OCI-LY1 (cell line): Measurements from ENCODE around the gene C10orf53.

ENCODE experiments used
- H2AFZ ChIP-seq: fragments of 200-600 bp; sonication (generic), shearing (Covaris generic); 2 replicates; pipeline ENCODE4 v1.6.0; 2014; ENCODE audit warnings: antibody characterized with exemption, mild to moderate bottlenecking, low read length
- H3F3A ChIP-seq: fragments of 200-600 bp; sonication (generic), shearing (Covaris generic); 2 replicates; pipeline ENCODE4 v1.6.0; 2014; ENCODE audit warnings: mild to moderate bottlenecking, antibody characterized with exemption, low read length, moderate library complexity; ENCODE audit not compliant: insufficient read depth
- H3K27ac ChIP-seq: fragments of 200-600 bp; sonication (generic); 2 replicates; pipeline ENCODE4 v1.5.1; 2014; ENCODE audit warnings: low read length, mixed run types, mild to moderate bottlenecking, low read depth; ENCODE audit not compliant: poor library complexity, severe bottlenecking
- H3K27me3 ChIP-seq: fragments of 200-600 bp; sonication (generic); 2 replicates; pipeline ENCODE4 v1.6.0; 2014; ENCODE audit warnings: antibody characterized with exemption, mild to moderate bottlenecking, low read length, moderate library complexity; ENCODE audit not compliant: insufficient read depth
- H3K36me3 ChIP-seq: fragments of 200-600 bp; sonication (generic); 2 replicates; pipeline ENCODE4 v1.6.1; 2014; ENCODE audit warnings: mild to moderate bottlenecking, antibody characterized with exemption, low read length, moderate library complexity, mixed read lengths; ENCODE audit not compliant: insufficient read depth
- H3K4me1 ChIP-seq: fragments of 200-600 bp; sonication (generic); 2 replicates; pipeline ENCODE4 v1.5.1; 2014; ENCODE audit warnings: mild to moderate bottlenecking, low read length, moderate library complexity; ENCODE audit not compliant: insufficient read depth, severe bottlenecking
- H3K4me2 ChIP-seq: fragments of 200-600 bp; sonication (generic), shearing (Covaris generic); 2 replicates; pipeline ENCODE4 v1.6.1; 2014; ENCODE audit warnings: low read length
- H3K4me3 ChIP-seq: fragments of 200-600 bp; sonication (generic); 2 replicates; pipeline ENCODE4 v1.5.1; 2014; ENCODE audit warnings: low read length, low read depth, mild to moderate bottlenecking, mixed read lengths; ENCODE audit not compliant: poor library complexity, severe bottlenecking
- H3K79me2 ChIP-seq: fragments of 200-600 bp; shearing (Covaris generic); 2 replicates; pipeline ENCODE4 v1.6.1; 2016; ENCODE audit warnings: mixed run types, low read length, mixed read lengths; ENCODE audit not compliant: insufficient read depth
- H3K9ac ChIP-seq: fragments of 200-600 bp; sonication (generic), shearing (Covaris generic); 2 replicates; pipeline ENCODE4 v1.6.1; 2014; ENCODE audit warnings: mild to moderate bottlenecking, low read length, mixed read lengths
- H3K9me2 ChIP-seq: fragments of 200-600 bp; sonication (generic), shearing (Covaris generic); 2 replicates; pipeline ENCODE4 v1.6.1; 2014; ENCODE audit warnings: low read depth, mild to moderate bottlenecking, low read length, mixed read lengths
- H3K9me3 ChIP-seq: fragments of 200-600 bp; shearing (Covaris generic); 2 replicates; pipeline ENCODE4 v1.6.1; 2014; ENCODE audit warnings: low read length, mixed read lengths
- H4K20me1 ChIP-seq: fragments of 200-600 bp; sonication (generic), shearing (Covaris generic); 2 replicates; pipeline ENCODE4 v1.6.0; 2016; ENCODE audit warnings: mild to moderate bottlenecking, low read length; ENCODE audit not compliant: insufficient read depth
- EZH2 ChIP-seq: fragments of 200-600 bp; sonication (generic), shearing (Covaris generic); IDR thresholded peaks from 2 replicates; pipeline ENCODE4 v1.8.0; 2017; ENCODE audit warnings: borderline replicate concordance, mixed run types, mild to moderate bottlenecking, antibody characterized with exemption, low read length, moderate library complexity, mixed read lengths
- TF ChIP-seq, protein P1 (sequence below): fragments of 200-600 bp; sonication (generic), shearing (Covaris generic); IDR thresholded peaks from 2 replicates; pipeline ENCODE4 v1.5.1; 2017; ENCODE audit warnings: mild to moderate bottlenecking, antibody characterized with exemption, low read length, moderate library complexity, mixed read lengths

C10orf53 gene

DNA sequence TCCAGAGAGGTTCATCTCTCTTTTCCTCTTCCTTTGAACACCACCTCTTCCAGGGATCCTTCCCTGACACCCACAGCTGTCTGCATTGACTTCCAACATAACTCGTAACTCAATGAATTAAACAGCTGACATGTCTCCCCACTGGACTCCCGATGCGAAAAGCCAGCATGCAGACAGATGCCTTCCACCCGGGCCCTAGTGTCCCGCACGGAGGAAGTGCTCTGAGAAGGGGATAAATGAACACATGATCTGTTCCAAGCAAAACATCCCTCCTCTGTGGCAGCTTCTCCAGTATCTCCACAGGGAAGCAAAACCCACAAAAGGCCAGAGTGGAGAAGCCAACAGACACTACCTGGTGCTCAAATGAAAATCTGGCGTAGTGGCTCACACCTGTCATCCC is 54.4 kb downstream of the C10orf53 start:
- no peak overlapping the region for H3K9ac ChIP-seq
- H3K27ac ChIP-seq = no peak overlapping the region
- H3K4me2 ChIP-seq = no peak overlapping the region
- no peak overlapping the region for H2AFZ ChIP-seq
- no peaks in the 10 kb centered on the region for H3K4me1 ChIP-seq
- no peaks in the 10 kb centered on the region for H3K27me3 ChIP-seq
- no peaks in the 10 kb centered on the region for H3K79me2 ChIP-seq
- H3K9me2 ChIP-seq = no peaks in the 10 kb centered on the region
- H3K9me3 ChIP-seq = no peaks in the 10 kb centered on the region
- H3F3A ChIP-seq = no peaks in the 10 kb centered on the region
- H3K4me3 ChIP-seq = no peak overlapping the region
- H3K36me3 ChIP-seq = no peaks in the 10 kb centered on the region
- H4K20me1 ChIP-seq = no peaks in the 10 kb centered on the region
- TF ChIP-seq, protein P1, sequence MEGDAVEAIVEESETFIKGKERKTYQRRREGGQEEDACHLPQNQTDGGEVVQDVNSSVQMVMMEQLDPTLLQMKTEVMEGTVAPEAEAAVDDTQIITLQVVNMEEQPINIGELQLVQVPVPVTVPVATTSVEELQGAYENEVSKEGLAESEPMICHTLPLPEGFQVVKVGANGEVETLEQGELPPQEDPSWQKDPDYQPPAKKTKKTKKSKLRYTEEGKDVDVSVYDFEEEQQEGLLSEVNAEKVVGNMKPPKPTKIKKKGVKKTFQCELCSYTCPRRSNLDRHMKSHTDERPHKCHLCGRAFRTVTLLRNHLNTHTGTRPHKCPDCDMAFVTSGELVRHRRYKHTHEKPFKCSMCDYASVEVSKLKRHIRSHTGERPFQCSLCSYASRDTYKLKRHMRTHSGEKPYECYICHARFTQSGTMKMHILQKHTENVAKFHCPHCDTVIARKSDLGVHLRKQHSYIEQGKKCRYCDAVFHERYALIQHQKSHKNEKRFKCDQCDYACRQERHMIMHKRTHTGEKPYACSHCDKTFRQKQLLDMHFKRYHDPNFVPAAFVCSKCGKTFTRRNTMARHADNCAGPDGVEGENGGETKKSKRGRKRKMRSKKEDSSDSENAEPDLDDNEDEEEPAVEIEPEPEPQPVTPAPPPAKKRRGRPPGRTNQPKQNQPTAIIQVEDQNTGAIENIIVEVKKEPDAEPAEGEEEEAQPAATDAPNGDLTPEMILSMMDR = no peak
- TF ChIP-seq EZH2 = no peak

DNA sequence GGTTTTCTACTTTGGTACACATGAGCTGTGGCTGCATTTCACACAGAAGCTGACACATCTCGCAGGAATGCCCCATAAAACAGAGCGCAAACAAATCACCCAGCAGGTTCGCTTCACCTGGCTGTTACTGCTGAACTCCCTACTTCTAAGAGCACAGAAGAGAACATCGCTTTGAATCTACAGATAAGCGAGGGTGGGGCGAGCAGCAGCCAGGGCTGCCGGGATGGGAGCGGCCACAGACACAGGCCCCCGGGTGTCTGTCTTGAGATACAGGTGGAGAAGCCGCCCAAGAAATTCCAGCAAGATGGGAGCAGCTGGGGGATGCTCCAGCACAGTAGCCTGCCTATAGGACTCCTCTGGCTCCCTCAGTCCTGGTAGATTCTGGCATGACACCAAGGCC is 55.2 kb downstream of the C10orf53 start:
- H3K27me3 ChIP-seq = no peaks in the 10 kb centered on the region
- no peak overlapping the region for H3K4me3 ChIP-seq
- no peaks in the 10 kb centered on the region for H3K36me3 ChIP-seq
- no peaks in the 10 kb centered on the region for H3K9me3 ChIP-seq
- H3F3A ChIP-seq = no peaks in the 10 kb centered on the region
- no peaks in the 10 kb centered on the region for H3K9me2 ChIP-seq
- H3K4me2 ChIP-seq = no peak overlapping the region
- no peaks in the 10 kb centered on the region for H4K20me1 ChIP-seq
- H3K79me2 ChIP-seq = no peaks in the 10 kb centered on the region
- no peak overlapping the region for H2AFZ ChIP-seq
- no peaks in the 10 kb centered on the region for H3K4me1 ChIP-seq
- no peak overlapping the region for H3K27ac ChIP-seq
- no peak overlapping the region for H3K9ac ChIP-seq
- TF ChIP-seq, protein P1 = no peak
- TF ChIP-seq EZH2 = no peak

DNA sequence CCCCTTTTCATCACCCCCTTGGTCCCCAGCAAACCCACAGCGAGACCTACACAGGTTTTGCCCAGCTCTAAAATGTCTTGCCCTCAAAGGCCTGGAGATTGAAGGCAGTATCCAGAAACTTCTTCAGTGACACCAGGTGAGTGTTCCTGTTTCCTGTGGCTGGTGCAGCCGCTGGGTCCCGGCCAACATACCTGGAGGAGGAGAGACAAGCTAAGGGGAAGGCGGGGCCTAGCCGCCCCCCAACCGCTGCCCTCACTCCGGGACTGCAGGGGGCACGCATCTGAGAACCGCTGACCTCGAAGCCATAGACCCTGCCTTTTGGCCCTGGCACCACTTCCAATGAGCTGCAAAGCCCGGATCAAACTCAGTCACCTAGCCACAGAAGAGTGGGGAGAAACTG is 55.7 kb downstream of the C10orf53 start:
- Histone ChIP-seq H3K4me1 (no peaks in the 10 kb centered on the region), H3K27me3 (no peaks in the 10 kb centered on the region), H3K79me2 (no peaks in the 10 kb centered on the region), H2AFZ (no peak overlapping the region), H3K4me3 (no peak overlapping the region), H4K20me1 (no peaks in the 10 kb centered on the region), H3K9me3 (no peaks in the 10 kb centered on the region), H3K27ac (no peak overlapping the region), H3K9me2 (no peaks in the 10 kb centered on the region), H3K4me2 (no peak overlapping the region), H3K36me3 (no peaks in the 10 kb centered on the region), H3K9ac (no peak overlapping the region), H3F3A (no peaks in the 10 kb centered on the region)
- TF ChIP-seq, protein P1 = no peak
- TF ChIP-seq EZH2 = no peak
